Stomach (tissue), 4 donors: ENCODE measurements around the gene LRP2BP.

ENCODE experiments used
- POLR2A ChIP-seq, 4 donors: fragments of 450-650 bp; IDR thresholded peaks; one replicate each; pipeline ENCODE4 v1.6.1; 2016; ENCODE audit warnings: antibody characterized with exemption in 4 of 4, control low read depth in 2 of 4, mild to moderate bottlenecking in 1 of 4, moderate library complexity in 1 of 4
- POLR2AphosphoS5 ChIP-seq, 3 donors: sonication (generic); formaldehyde crosslinking; IDR thresholded peaks; one replicate each; pipeline ENCODE4 v1.6.1; 2016; ENCODE audit warnings: antibody characterized with exemption in 3 of 3
- TF ChIP-seq, protein P1 (sequence below), 7 experiments: fragments of 450-650 bp in 4 of 7; fragments of 200-600 bp in 3 of 7; sonication (generic) in 3 of 7; IDR thresholded peaks; one replicate each; pipeline ENCODE4 v1.5.1; 2016 to 2019; ENCODE audit warnings: antibody characterized with exemption in 7 of 7, control low read depth in 2 of 7, mild to moderate bottlenecking in 1 of 7

GRCh38 chr4:185374027-185374426 lies 21.7 kb downstream of the LRP2BP start:
- TF ChIP-seq, protein P1, sequence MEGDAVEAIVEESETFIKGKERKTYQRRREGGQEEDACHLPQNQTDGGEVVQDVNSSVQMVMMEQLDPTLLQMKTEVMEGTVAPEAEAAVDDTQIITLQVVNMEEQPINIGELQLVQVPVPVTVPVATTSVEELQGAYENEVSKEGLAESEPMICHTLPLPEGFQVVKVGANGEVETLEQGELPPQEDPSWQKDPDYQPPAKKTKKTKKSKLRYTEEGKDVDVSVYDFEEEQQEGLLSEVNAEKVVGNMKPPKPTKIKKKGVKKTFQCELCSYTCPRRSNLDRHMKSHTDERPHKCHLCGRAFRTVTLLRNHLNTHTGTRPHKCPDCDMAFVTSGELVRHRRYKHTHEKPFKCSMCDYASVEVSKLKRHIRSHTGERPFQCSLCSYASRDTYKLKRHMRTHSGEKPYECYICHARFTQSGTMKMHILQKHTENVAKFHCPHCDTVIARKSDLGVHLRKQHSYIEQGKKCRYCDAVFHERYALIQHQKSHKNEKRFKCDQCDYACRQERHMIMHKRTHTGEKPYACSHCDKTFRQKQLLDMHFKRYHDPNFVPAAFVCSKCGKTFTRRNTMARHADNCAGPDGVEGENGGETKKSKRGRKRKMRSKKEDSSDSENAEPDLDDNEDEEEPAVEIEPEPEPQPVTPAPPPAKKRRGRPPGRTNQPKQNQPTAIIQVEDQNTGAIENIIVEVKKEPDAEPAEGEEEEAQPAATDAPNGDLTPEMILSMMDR (IDR thresholded peaks at IDR 0.05), result no peak
- TF ChIP-seq POLR2AphosphoS5 (IDR thresholded peaks at IDR 0.05) (no peak), POLR2A (IDR thresholded peaks at IDR 0.05) (no peak)
